ENCODE results near the gene ZNF385B.

GRCh38 chr2:179461420-179461819, 400.0 kb downstream of the ZNF385B start:
- TF ChIP-seq, protein P1, sequence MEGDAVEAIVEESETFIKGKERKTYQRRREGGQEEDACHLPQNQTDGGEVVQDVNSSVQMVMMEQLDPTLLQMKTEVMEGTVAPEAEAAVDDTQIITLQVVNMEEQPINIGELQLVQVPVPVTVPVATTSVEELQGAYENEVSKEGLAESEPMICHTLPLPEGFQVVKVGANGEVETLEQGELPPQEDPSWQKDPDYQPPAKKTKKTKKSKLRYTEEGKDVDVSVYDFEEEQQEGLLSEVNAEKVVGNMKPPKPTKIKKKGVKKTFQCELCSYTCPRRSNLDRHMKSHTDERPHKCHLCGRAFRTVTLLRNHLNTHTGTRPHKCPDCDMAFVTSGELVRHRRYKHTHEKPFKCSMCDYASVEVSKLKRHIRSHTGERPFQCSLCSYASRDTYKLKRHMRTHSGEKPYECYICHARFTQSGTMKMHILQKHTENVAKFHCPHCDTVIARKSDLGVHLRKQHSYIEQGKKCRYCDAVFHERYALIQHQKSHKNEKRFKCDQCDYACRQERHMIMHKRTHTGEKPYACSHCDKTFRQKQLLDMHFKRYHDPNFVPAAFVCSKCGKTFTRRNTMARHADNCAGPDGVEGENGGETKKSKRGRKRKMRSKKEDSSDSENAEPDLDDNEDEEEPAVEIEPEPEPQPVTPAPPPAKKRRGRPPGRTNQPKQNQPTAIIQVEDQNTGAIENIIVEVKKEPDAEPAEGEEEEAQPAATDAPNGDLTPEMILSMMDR (IDR thresholded peaks at IDR 0.05; ENCODE audit: insufficient read depth, low read length, poor library complexity, severe bottlenecking), result no peak
- TF ChIP-seq EZH2phosphoT487 (conservative IDR thresholded peaks at IDR 0.05; ENCODE audit: low read length), result no peak
